GM19328 (cell line): ENCODE data around the gene WASF3.
A peak's percentile ranks its signal among the peaks of the same experiment; 100 is the strongest.

Experiments used
- ATAC-seq: cut with Tn5 transposase; IDR thresholded peaks from one replicate; pipeline ENCODE4 v1.9.1; 2021; ENCODE audit warnings: mild to moderate bottlenecking, moderate library complexity; ENCODE audit not compliant: unreplicated experiment

The WASF3 gene

GRCh38 chr13:26678330-26678729 lies 120.8 kb downstream of the WASF3 start:
- no peak for ATAC-seq

DNA sequence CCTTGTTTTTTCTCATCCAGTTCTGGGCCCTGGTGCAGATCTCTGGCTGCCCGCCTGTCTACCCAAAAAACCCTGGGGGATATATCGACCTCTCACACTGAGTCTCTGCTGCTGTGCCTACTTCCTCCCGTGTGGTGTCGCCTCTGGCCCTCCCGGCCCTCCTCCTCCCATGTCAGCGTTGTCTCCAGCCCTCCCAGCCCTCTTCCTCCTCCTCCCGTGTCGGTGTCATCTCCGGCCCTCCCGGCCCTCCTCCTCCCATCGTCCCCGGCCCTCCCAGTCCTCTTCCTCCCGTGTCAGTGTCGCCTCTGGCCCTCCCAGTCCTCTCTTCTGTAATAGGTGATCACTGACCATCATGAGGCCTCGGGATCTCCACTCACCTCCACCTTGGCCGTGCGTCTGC lies 121.3 kb downstream of the WASF3 start:
- ATAC-seq: no peak

- ATAC-seq: no peak
Observed at GRCh38 chr13:26679411-26680122, 122.1 kb downstream of the WASF3 start.

- ATAC-seq: no peak
Observed at GRCh38 chr13:26680123-26680450, 122.6 kb downstream of the WASF3 start.

- ATAC-seq: no peak
Observed at GRCh38 chr13:26680572-26680971, 123.1 kb downstream of the WASF3 start.

GRCh38 chr13:26681036-26681435 lies 123.6 kb downstream of the WASF3 start:
- ATAC-seq: no peak

DNA sequence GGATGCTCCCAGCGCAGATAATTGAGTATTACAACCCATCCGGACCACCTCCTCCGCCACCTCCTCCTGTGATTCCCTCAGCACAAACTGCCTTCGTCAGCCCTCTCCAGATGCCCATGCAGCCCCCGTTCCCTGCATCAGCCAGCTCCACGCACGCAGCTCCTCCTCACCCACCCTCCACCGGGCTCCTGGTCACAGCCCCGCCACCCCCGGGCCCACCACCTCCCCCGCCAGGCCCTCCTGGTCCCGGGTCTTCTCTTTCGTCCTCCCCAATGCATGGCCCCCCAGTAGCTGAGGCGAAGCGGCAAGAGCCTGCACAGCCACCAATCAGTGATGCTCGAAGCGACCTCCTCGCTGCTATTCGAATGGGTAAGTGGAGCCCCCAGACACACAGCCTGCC lies 125.1 kb downstream of the WASF3 start:
- no peak for ATAC-seq

DNA sequence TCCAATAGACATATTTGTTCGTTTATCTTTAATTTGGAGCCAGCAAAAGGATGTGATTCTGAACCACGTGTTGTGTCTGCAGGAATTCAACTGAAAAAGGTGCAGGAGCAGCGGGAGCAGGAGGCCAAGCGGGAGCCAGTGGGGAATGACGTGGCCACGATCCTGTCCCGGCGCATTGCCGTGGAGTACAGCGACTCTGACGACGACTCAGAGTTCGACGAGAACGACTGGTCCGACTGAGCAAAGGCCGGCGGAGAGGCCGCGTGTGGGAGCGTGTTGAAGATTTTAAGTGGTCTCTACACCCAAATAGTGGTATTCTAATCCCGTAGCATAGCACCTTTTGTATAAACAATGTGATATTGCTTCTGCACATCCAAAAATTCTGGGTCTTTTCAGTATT lies 128.1 kb downstream of the WASF3 start:
- ATAC-seq: no peak

- no peak for ATAC-seq
Observed at GRCh38 chr13:26686285-26686684, 128.8 kb downstream of the WASF3 start.

- ATAC-seq: no peak
Observed at GRCh38 chr13:26688286-26688685, 130.8 kb downstream of the WASF3 start.

DNA sequence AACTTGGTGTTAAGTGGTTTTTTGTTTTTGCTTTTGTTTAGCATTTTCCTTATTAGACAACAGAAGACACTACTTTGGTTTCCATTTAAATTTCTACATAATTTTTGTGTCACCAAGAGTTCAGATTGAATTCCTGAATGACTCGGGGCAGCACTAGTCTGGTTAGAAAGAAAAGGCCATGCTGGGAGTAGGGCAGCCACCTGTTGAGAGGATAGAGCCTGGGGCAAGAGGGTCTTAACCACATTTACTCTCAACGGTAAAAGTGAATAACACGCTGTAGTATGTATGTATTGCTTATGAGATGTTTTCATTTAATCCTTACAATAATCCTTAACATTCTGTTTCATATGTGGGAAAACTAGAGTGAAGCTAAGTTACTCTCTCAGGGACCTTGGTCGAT lies 131.5 kb downstream of the WASF3 start:
- no peak for ATAC-seq

GRCh38 chr13:26693749-26694463 lies 136.4 kb downstream of the WASF3 start:
- no peak for ATAC-seq

DNA sequence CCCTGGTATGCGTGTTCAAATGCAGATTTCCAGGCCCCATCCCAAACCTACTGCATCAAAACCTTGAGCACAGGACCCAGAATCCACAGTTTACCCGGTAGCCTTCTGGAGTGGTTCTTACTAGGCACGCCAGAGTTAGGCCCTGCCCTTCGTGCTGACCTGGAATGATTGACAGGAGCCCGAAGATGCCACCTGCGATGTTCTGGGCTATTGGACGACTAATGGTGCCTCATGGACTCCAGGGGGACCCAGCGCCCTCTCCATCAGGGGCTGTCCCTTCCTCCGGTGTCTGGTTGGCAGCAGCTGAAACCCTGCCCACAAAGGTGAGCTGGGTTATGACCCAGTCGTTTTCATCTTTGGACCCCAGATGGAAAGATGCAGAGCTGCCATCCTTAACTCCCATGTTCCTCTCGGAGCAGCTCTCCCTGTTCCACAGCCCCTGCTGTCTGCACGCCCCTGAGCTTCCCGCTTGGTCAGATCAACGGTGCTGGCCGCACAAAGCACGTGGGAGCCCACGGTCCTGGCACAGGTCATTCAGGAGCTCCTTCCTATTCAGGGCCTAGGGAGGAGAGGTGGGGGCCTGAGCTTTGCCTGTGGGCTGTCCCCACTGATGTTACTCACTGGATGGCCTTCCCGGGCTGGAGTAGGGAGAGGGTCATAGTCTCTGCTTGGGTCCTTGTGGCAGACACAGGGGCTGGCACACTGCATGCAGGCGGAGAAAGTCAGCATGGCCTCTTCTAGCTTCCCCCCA lies 137.3 kb downstream of the WASF3 start:
- no peak for ATAC-seq

DNA sequence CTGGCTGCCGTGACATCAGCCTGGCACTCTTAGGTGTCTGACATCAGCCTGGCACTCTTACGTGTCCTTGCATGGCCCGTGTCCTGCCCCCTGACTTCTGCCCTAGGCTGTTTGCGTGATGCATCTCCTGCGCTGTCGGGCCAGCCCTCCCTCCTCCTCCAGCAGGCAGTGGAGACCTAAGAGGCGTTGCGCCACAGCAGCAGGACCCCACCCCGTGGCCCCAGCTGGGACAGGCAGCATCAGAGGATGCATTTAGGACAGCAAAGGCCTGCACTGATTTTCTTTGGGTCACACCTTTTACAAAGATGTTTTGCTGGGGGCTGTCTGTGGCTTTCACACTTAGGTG lies 137.8 kb downstream of the WASF3 start:
- ATAC-seq: no peak

- no peak for ATAC-seq
Observed at GRCh38 chr13:26695891-26696311, 138.4 kb downstream of the WASF3 start.

DNA sequence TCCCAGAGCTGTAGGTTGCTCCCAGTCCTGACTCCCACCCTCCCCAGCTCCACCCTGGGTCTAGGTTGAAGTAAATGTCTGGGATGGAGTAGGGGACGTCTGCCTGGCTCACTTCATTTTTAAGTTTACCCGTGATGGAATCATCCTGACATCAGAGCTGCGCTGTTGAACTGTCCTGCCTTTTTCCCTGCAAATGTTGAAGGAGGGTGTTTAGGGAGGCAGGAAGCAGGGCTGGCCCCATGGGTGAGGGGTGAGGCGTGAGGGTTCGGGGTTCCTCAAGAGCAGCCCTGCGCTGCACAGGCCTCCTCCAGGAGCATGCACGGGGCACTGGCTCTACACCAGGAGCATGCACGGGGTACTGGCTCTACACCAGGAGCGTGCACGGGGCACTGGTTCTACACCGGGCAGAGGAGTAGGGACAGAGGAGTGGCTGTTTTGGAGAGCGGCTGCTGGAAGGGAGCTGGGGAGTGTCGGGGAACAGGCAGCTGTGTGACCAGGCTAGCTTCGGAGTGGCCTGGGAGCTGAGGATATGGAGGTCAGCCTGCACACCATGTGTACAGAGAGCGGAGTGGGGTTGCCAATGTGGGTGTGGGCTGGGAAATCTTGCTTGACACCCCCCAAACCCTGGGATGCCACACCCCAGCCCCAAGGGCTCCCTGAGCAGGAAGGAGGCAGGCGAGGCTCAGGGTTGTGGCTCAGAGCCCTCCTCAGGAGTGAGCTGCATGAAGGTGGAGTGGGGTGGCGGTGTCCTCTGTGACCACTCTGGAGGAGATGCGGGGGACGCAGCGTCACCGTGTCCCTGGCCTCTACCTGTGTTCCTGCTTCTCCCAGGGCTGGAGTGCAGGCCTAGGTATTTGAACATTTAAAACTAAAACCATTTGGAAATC lies 139.8 kb downstream of the WASF3 start:
- no peak for ATAC-seq

- peak; percentile 57 for ATAC-seq
Observed at GRCh38 chr13:26698392-26699196, 141.1 kb downstream of the WASF3 start.

DNA sequence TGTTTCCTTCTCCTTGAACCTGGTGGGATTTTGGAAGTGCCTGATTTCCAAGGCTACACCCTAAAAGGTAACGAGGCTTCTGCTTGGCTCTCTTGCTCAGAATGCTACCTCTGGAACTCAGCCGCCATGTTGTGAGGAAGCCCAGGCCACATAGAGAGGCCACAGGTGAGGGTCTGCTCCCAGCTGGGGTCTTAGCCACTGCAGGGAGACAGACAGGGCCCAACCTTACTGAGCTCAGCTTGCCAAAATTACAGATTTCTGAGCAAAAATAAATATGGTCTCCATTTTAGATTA lies 141.7 kb downstream of the WASF3 start:
- ATAC-seq: no peak

- no peak for ATAC-seq
Observed at GRCh38 chr13:26705536-26705935, 148.1 kb downstream of the WASF3 start.

GRCh38 chr13:26706381-26706780 lies 148.9 kb downstream of the WASF3 start:
- ATAC-seq: no peak
